GM19372 (cell line): ENCODE measurements around the gene COBL.

Experiments
- ATAC-seq: cut with Tn5 transposase; IDR thresholded peaks from one replicate; pipeline ENCODE4 v1.9.1; 2021; ENCODE audit warnings: mild to moderate bottlenecking, low read depth, moderate library complexity; ENCODE audit not compliant: unreplicated experiment

COBL gene

DNA sequence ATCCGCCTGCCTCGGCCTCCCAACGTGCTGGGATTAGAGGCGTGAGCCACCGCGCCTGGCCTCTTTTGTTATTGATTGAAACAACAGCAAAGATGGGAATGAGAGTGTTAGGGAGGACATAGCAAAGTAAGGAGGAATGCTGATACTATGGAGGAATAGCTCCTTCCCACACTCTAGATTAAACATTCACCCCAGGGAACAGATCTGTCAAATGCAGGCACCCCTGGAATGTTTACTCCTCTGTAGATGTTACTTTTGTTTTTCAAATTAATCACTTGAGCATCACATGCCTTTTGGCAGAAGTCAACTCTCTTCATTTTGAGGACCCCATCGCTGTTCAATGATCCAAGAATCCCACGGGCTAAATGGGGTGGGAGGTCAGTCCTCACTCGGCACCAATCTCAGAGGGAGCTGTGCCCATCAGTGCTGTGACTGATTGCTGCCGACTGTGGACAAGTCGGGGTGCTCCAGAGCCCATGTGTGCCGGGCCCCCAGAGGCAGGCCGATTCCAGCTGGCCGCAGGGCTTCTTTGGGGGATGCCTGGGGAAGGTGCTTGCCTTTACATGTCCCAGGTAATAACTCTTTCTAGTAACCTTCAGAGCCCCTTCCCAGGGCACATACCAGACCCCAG, 10.2 kb upstream of the COBL start:
- no peak for ATAC-seq

DNA sequence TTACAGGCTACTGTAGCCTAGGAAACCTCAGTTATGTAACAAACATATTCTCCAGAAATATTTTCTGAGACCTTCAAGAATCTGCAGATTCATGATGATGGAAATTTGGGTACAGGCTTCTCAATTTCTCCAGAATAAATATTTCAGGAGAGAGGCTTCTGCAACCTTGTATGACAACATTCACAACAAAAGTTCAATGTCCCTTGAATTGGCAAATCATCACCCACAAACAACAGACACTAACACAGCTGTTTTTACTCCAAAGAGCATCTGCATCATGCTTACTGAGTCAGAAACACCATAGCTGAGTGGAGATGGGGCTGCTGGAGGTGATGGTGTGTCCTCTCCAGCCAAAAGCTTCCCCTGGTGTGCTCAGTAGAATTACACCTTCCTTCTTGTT, 9.3 kb upstream of the COBL start:
- ATAC-seq: no peak

DNA sequence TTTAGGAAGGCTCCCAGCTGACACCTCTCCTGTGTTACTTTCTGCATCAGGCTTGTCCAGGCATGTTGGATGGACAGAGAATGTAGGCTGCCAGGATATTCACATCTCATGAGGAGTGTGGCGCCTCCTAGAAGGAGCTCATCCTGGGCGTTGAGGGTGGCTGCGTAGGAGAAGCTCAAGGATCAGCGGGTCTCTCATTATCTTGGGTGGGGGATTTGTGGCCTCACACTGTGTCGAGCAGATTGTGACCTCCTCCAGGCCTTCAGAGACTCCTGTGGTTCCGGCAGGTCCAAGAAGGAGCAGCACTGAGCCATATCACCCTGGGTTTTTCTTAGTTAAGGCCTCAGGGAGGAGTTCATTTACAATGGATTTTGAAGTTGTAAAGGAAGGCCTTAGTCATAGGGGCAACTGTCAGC, 8.7 kb upstream of the COBL start:
- ATAC-seq: no peak

DNA sequence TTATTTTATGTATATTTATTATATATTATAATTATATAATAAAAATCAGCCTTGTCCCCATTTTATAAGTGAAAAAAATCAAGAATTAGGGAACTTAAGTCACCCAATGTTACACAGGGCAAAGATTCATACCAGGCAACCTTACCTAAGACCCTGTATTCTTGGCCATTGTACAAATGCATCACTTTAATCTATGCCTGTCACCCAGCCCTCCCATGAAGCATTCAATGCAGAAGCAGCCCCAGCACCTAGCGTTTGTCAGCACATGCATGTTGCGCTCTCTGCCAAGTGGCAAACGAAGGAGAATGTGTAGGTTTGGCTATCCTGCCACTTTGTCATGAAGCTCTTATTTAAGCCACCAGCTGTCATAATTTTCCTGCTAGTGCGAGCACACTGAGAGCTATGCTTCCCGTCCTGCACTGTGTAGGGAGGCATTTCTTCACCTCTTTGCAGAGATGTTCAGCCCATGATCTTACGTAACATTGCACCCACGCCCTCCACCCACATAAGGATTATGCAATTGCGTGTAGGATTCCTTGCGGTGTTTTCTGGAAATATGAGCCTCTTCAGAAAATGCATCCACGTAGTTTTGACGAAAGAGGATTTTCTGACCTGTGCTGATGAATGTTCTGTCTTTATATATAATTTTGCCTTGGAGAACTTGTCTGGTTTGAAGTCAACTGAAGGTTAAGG, 7.7 kb upstream of the COBL start:
- no peak for ATAC-seq

DNA sequence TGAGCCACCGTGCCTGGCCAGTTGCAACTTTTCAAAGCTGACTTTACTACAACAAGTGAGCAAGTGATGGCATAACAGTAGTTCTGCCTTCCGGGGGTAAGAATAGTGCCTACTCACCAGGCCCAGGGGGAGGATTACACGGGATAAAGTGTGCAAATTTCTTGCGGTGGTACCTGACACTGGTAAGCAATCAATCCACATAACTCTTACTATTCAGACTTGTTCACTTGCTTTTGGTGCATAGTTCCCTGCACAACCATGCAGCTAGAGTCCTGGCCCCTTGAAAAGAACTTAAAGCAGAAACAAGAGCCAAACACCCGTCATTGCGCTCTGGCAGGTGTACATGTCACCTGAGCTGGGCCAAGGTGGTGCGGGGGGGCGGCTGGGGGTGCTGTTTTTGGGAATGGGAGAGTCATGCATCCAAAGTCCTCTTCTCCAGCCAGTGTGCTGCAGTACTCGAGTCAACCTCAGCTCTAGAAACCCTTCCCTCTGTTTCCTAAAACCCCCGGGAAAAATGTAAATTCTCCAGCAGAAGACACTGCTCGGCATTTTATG, 5.4 kb upstream of the COBL start:
- ATAC-seq: no peak

DNA sequence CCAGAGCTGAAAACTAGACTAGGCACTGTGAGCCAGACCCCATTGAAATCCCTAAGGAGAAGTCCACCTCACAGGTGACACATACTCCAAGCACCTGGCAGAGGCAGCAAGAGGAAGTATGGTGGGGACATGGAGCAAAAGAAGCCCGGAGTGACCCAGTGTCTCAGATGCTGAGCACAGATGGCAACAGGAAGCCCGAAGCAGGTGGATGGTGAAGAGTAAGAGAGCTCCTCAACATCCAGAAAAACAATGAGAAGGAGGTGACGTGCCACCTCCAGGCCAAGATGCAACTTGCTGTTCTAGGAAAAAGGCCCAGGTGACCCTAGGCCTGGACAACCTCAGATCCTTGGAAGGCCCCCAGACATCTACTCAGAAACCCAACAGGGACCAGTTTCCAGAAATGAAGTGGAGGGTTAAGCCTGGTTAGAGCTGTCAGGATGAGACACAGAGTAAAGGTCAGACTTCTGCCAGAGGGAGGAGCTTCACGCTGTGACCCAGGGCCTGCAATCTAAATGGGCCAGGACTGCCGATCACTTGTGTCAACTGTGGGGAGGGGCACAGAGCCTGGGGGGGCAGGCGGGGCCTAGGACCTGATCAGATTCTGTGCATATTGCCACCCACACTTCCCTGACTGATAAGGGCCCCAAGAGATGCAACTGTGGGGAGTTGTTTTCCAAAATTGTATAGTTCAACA, 2.4 kb upstream of the COBL start:
- no peak for ATAC-seq

DNA sequence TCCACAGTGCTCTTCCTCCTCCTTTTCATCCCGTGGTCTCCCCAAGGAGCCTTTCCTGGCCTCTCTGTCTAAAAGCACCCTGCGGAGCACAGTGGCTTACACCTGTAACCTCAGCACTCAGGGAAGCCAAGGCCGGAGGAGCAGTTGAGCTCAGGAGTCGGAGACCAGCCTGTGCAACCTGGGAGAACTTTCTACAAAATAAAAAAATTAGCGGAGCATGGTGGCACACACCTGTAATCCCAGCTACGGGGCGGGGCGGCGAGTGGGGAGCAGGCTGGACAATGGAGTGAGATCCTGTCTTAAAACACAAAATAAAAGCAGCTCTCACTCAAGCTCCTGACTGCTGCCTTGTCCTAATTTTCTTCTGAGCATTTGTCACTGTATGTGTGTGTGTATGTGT, 1.4 kb upstream of the COBL start:
- no peak for ATAC-seq

DNA sequence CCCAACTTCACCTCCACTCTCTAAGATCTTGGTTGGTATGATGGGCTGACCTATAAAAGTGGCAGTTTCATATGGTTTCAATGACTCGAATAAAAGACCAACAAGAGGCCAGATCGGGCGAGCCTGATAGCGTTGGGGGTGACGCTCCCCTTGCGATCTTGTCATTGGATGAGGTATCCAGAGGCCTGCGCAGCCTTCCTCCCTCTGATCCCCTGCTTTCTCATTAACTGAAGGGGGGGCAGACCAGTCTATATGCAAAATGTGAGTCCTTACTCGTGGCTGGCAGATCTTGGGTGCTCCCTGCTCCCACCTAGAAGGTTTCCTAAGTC, 937 bp upstream of the COBL start:
- no peak for ATAC-seq

DNA sequence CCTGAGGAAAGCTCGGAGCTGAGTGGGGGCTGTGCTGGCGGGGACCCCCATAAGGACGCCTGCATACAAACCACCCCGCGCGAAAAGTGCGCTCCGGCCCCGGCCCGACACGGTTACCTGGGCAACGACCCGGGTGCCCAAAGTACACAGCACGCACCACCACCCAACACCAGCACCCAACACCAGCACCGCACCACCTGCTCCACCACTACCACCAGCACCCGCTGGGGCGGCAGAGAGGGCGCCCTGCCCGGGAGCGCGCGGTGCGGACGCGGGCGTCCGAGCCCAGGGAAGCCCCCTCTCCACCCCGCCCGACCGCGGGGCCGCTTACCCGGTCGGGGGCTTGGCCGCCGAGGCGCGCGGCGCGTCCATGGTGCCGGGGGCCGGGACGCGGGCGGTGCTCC, 345 bp downstream of the COBL start:
- no peak for ATAC-seq

DNA sequence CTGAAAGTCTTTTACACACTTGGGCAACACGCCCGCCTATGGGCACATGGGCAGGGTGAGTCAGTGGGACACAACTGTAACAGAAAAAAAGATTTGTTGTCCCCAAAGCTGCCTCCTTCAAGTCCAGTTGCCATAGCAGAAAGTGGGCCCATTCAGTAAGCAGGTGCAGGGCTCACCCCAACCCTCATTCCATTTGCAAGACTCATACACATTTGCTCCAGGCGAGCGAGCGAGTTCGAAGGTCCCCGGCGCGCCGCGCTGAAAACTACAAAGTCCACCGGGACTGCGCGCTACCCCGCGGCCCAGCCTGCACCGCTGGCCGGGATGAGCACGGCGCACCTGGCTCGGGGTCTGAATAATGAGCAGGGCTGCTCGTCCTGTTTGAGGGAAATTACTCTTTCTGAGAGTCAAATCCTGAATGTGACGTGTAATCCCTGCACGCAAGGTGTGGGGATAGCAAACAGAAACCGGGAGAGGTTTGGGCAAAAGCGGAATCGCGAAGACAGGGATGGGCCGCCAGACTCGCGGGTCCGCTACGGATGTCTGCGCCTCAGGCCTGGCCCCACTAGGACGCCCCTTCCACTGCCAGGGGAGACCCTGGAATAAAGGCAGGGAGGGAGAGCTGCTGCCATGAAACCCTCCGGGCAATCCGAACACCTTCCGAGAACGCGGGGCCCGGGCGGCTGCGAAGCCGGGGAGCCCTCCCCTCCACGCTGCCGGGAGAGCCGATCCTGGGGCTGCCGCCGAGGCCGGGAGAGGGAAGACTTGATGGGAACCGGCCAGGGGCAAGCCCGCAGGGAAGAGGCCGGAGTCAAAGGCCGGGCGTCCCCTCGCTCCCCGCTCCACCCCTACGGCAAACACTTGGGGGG, 982 bp downstream of the COBL start:
- ATAC-seq: no peak

DNA sequence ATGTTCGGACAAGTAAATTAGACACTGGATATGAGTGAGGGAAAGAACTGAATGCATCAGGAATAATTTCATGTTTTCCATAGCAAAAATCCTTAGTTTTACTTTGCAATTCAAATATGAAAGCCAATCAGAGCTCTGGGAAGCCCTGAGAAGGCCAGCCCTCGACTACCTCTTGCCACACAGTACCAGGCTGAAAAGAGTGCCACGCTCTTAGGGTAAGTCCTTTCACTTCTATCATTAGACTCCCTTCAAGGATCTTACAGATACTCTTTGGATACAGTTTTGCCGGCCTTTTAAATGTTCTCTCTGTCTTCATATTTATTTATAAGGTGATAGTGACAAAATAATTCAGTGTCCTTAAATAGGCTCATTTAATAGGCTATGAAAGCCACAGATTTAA, 1.9 kb downstream of the COBL start:
- ATAC-seq: no peak

DNA sequence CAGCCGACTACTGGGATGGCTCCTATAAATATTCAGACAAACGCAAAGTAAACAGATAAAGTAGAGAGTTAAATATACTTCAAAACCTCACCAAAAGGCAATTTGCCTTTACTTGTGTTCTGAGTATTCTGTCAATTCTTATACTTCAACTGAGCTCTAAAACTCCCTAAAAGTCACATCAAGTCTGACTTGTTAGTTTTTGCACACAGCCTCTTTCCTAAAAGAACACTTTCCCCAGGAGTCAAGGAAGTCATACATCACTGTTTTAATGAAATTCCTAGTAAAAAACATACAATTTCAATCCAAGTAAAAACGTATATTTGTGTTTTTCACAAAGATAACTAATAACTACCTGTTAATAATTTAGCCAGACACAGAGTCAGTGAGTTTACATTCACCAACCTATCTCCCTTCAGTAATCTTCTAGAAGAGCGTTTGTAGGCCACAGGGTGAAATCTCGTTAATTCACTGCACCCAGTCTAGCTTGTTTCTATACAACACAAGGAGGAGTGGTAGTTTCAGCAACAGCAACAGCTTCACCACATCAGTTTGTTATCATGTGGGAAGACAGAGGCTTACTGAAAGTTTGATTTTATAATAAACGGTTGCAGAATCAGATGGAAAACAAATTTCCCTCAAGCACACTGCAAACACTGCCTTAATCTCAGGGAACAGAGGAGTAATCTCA, 2.7 kb downstream of the COBL start:
- ATAC-seq: no peak

DNA sequence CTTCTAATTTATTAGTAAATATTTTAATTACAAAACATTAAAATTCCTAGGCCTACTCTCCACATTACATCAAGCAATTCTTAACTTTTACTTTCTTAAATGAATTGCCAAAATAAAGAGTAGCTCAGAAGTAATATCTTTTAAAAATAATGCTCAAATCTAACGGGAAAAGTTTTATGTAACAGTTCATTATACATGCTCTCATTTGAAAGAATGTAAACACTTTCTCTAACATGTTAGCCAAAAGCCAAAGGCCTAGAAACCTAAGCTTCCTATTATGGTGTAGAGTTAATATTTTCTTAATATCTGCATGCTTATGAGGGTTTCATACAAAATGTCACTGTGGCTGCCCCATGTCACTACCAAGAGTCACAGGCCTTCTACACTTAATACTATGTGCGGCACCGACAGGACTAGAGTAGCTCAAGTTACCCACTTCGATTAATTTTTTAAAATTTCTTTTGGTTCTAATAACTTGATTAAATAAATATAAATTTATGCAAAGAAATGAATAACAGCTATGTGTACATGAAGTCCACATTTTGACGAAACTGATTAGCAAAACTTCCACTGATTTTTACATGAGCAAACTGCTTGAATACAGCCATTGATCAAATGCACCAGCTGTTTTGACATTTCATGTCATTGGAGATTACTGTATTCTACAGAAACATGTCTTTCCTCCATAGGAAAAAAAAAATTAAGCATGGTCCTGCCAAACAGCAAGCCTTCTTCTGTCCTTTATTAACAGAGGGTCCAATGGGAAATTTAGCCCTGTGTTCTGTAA, 3.5 kb downstream of the COBL start:
- ATAC-seq: no peak

DNA sequence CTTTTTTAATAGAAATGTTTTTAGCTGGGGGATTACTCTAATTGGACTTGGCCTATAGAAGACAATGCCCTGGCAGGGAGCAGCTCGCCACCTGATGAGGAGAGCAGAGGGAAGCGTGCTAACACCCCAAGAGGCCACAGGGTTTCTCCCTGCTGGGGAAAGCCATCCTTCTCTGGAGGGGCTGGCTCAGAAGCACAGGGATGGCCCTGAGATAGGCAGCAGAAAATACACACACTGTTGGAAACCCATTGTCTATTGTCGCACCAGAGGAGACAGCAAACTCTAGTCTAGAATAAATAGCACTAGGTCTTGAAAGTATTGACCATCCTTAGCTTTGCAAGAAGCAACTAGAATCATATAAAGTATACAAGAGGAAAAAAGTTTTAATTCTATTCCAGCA, 5.4 kb downstream of the COBL start:
- no peak for ATAC-seq

DNA sequence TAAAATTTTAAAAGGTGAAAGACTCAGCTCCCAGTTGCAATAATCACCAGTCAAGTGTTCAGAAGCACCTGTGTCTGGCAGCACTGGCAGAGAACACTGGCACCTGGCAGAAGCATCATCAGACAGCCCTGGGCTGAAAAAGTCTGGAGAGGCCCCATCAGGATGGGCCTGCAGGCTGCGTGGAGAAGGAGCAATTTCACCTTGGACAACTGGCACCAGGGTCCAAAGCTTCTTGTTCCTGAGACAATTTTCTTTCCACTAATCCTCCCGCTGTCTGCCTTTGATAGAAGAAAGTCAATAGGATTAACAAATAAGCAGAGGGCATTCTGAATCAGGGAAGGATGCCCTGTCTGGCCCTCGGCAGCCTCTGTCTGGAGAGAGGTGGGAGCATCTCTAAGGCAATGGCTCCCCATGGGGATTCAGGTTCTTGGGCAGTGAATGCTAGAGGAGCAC, 6.5 kb downstream of the COBL start:
- no peak for ATAC-seq

DNA sequence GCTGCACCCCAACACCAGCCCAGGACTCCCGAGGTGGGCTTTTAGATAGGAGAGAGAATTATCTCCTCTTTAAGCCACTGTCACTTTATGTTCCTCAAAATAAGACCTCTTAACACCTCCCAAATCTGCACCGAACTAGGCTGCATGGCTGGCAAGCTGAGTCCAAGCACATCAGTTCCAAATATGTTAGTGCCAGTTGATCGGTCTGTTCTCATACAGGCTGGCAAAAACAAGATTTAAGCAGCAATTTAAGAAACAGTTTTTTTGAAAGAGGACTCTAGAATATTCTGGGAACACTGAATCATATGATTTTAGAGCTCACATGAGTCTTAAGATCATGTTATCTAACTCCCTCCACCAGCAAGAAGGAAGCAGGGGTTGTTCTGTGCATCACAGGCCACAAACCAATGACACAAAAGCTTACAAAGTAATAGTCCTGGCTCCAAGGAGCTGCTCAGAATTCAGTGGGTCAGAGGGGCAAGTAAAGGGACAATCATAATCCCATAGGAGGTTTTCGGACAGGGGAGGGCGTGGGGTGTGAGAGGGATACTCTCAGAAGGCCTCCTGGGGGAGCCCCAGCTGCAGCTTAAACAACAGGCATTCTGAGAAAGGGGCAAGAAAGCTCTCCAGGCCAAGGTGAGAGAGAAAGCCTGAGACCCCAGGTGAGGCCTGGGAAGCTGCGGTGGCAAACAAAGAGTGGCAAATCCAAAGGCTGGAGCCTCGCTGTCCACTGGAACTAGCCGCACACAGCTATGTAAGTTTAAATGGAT, 7.1 kb downstream of the COBL start:
- no peak for ATAC-seq

DNA sequence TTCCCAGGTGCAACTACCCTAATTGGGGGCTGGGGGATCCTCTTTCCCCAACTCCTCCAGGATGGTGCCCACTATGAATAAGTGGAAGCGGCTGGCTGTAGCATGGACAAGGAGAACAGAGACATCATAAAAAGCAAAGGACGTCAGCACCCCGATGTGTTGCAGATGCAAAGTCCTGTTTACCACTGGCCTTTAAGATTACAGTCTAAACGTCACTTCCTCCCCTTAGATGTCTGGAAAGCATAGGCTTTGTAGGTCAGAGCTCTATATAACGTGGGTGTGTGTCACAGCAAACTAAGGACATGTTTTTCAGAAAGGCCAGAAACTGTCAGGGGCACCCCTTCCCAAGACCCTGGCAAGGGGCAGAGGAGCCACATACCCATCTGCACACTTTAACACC, 7.9 kb downstream of the COBL start:
- no peak for ATAC-seq

DNA sequence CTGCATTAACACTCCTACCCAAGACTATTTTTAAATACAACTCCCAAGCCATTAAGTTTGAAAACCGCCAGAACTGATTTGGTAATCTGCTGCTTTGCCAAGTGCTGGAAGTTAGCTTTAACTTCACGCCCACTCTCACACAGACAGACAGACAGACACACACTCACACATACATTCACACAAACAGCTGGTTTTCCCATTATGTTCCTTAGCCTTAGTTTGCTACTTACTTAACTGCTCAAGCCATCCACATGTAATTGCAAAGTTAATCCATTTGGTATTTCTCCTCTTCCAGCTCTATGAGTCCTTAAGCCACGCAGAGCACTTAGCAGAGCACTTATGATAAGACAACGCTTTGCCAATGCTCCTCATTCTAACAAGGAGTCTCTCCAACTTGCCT, 8.3 kb downstream of the COBL start:
- ATAC-seq: no peak
